Activated CD4-positive, alpha-beta T cell treated with anti-CD3 and anti-CD28 coated beads, Interleukin-2, amount 10 ng/mL, durations not matched to agents 7 days and 5 days (primary cell): Measurements from ENCODE around the gene EFR3B. TPM values are rescaled to one million over a fixed set of nuclear protein-coding genes. Genes with fewer than 3 reads are reported as not detected.

Experiments
- CTCF ChIA-PET: fragments of 350-600 bp; sonication (Branson Sonifier 250); formaldehyde crosslinking; loops from one replicate; lab custom pipeline; 2021; ENCODE audit warnings: antibody characterized with exemption; lab: Charles Lee
- POLR2A ChIA-PET: fragments of 350-600 bp; sonication (Branson Sonifier 250); formaldehyde crosslinking; loops from one replicate; lab custom pipeline; 2021; ENCODE audit warnings: antibody characterized with exemption; lab: Charles Lee
- DNase-seq: peaks from one replicate; pipeline ENCODE4 v3.0.0-alpha.2; 2020
- H3K27ac Mint-ChIP-seq: one replicate; pipeline ENCODE4 v1.8.0; 2021; ENCODE audit warnings: mild to moderate bottlenecking, moderate library complexity, mixed read lengths
- H3K27me3 Mint-ChIP-seq: one replicate; pipeline ENCODE4 v1.8.0; 2021; ENCODE audit warnings: mixed read lengths
- H3K36me3 Mint-ChIP-seq: one replicate; pipeline ENCODE4 v1.8.0; 2021; ENCODE audit warnings: low read depth, mixed read lengths
- H3K4me1 Mint-ChIP-seq: one replicate; pipeline ENCODE4 v1.8.0; 2021; ENCODE audit warnings: mixed read lengths
- H3K4me3 Mint-ChIP-seq: one replicate; pipeline ENCODE4 v1.8.0; 2021; ENCODE audit warnings: mild to moderate bottlenecking, moderate library complexity, mixed read lengths
- H3K9me3 Mint-ChIP-seq: one replicate; pipeline ENCODE4 v1.8.0; 2021; ENCODE audit warnings: mixed read lengths
- total RNA-seq, 2 experiments: library from RNA; stranded (reverse); gene quantifications; one replicate each; pipeline ENCODE4 v1.2.3, GENCODE V29; 2021

EFR3B gene
- total RNA-seq, 2 experiments from 2014 or later = 0.06 TPM; not detected in 1

DNA sequence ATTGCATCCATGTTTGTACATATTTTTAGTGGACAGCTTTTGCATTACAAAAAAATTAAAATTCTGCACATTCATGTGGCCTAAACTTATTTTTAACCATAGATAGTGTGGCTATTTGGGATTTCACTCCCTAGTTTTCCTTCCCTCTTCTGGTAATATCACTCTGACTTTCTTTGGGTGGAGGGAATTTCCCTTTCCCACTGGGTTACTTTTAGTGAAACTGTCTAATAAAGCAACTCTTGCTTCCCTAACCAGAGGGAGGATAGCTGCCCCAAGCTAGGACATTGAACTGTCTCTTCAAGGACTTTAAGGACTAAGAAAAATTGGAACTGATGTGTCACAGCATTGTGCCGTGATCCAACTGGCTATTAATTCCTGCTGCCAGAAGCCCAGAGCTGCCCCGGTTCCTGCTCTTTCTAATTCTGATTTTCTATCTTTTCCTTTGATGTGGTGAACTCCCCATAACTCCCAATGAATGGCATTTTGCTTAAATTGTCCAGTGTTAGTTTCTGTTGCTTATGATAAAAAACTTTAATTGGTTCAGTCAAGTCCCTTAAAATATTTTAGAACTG, 20.0 kb upstream of the EFR3B start:
- Mint-ChIP-seq H3K27ac (no peak overlapping the region), H3K9me3 (no peaks in the 10 kb centered on the region), H3K36me3 (no peaks in the 10 kb centered on the region), H3K4me1 (no peaks in the 10 kb centered on the region), H3K4me3 (no peak overlapping the region), H3K27me3 (peaks cover 8% of the 10 kb centered on the region)
- CTCF ChIA-PET = no interaction called here
- no peak for DNase-seq
- POLR2A ChIA-PET = no interaction called here

- Mint-ChIP-seq H3K36me3 (no peaks in the 10 kb centered on the region), H3K4me3 (no peak overlapping the region), H3K27me3 (peaks cover 8% of the 10 kb centered on the region), H3K27ac (no peak overlapping the region), H3K4me1 (no peaks in the 10 kb centered on the region), H3K9me3 (no peaks in the 10 kb centered on the region)
- DNase-seq = no peak
- POLR2A ChIA-PET = no interaction called here
- CTCF ChIA-PET = interaction anchor here (0.6 to 0.7 kb wide), 2 partner anchors 12 to 389 kb away, joined by 3 read pairs; no protein-coding TSS in a partner anchor
Observed at GRCh38 chr2:25023333-25023732, 18.5 kb upstream of the EFR3B start.

- Mint-ChIP-seq H3K27ac (no peak overlapping the region), H3K36me3 (no peaks in the 10 kb centered on the region), H3K4me1 (no peaks in the 10 kb centered on the region), H3K9me3 (no peaks in the 10 kb centered on the region), H3K4me3 (no peak overlapping the region), H3K27me3 (peaks cover 8% of the 10 kb centered on the region)
- DNase-seq = no peak
- CTCF ChIA-PET = no interaction called here
- POLR2A ChIA-PET = no interaction called here
Observed at GRCh38 chr2:25025229-25026007, 16.5 kb upstream of the EFR3B start.

GRCh38 chr2:25026008-25026530, 15.8 kb upstream of the EFR3B start:
- Mint-ChIP-seq H3K27me3 (peaks cover 8% of the 10 kb centered on the region), H3K36me3 (no peaks in the 10 kb centered on the region), H3K4me1 (peaks cover 2% of the 10 kb centered on the region), H3K27ac (no peak overlapping the region), H3K9me3 (no peaks in the 10 kb centered on the region), H3K4me3 (no peak overlapping the region)
- POLR2A ChIA-PET = no interaction called here
- CTCF ChIA-PET = no interaction called here
- no peak for DNase-seq

DNA sequence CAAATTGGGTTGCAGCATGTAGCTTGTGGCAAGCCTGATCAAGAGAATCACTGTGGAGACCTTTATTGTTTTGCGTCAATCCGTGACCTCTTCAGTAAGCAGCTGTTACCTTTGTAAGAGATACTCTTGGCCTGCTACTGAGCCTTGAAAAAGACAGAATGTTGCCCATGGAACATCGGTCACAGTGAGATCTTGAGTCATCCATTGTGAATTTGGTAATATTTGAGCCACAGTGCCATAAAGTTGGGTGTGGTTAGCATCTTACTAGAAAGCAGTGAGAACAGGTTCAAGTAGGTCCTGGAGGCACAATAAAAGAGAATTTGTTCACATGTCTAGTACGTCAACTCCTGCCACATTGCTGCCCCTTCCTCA, 12.7 kb upstream of the EFR3B start:
- no peak overlapping the region for H3K4me3 Mint-ChIP-seq
- H3K4me1 Mint-ChIP-seq = peaks cover 2% of the 10 kb centered on the region
- no peak for DNase-seq
- no peak overlapping the region for H3K27ac Mint-ChIP-seq
- POLR2A ChIA-PET = no interaction called here
- peaks cover 2% of the 10 kb centered on the region for H3K27me3 Mint-ChIP-seq
- no peaks in the 10 kb centered on the region for H3K9me3 Mint-ChIP-seq
- CTCF ChIA-PET = interaction anchor here (0.6 kb wide), 1 partner anchor 19 kb away, joined by 3 read pairs; no protein-coding TSS in a partner anchor
- no peaks in the 10 kb centered on the region for H3K36me3 Mint-ChIP-seq

GRCh38 chr2:25030702-25031101, 11.2 kb upstream of the EFR3B start:
- H3K9me3 Mint-ChIP-seq = no peaks in the 10 kb centered on the region
- DNase-seq = no peak
- ChIA-PET CTCF (interaction anchor here (0.8 kb wide), 1 partner anchor 21 kb away, joined by 4 read pairs; no protein-coding TSS in a partner anchor), POLR2A (no interaction called here)
- H3K4me3 Mint-ChIP-seq = no peak overlapping the region
- peaks cover 2% of the 10 kb centered on the region for H3K4me1 Mint-ChIP-seq
- H3K36me3 Mint-ChIP-seq = no peaks in the 10 kb centered on the region
- H3K27ac Mint-ChIP-seq = no peak overlapping the region
- no peaks in the 10 kb centered on the region for H3K27me3 Mint-ChIP-seq

DNA sequence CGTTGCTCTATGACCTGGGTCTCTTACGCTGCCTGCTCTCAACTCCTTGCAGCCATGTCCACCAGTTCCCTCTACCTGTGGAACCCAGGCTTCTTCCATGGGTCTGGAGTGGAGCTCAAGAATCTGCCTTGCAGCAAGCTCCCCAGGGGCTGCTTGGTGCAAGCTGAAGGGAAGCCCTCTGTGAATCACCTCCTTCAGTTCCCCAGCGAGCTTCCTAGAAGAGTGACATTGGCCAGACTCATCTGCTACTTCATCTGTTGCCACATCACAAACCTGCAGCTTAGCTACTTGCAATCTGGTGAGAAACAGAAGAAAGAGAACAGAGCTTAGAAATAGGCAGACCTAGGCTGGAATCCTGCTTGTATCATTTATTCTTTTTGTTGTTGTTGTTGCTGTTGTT, 9.8 kb upstream of the EFR3B start:
- H3K27me3 Mint-ChIP-seq = no peaks in the 10 kb centered on the region
- POLR2A ChIA-PET = no interaction called here

GRCh38 chr2:25032901-25033300, 9.0 kb upstream of the EFR3B start:
- POLR2A ChIA-PET = no interaction called here
- H3K36me3 Mint-ChIP-seq = no peaks in the 10 kb centered on the region
- H3K4me3 Mint-ChIP-seq = no peak overlapping the region
- CTCF ChIA-PET = no interaction called here
- H3K27me3 Mint-ChIP-seq = no peaks in the 10 kb centered on the region
- DNase-seq = no peak
- peaks cover 4% of the 10 kb centered on the region for H3K4me1 Mint-ChIP-seq
- H3K9me3 Mint-ChIP-seq = no peaks in the 10 kb centered on the region
- no peak overlapping the region for H3K27ac Mint-ChIP-seq

More for the DNA sequence above, 9.8 kb upstream of the EFR3B start:
- H3K4me3 Mint-ChIP-seq = no peak overlapping the region
- no peak for DNase-seq
- no peaks in the 10 kb centered on the region for H3K36me3 Mint-ChIP-seq
- no peaks in the 10 kb centered on the region for H3K9me3 Mint-ChIP-seq
- CTCF ChIA-PET = interaction anchor here (0.6 kb wide), 1 partner anchor 177 kb away, joined by 3 read pairs; no protein-coding TSS in a partner anchor
- H3K4me1 Mint-ChIP-seq = peaks cover 2% of the 10 kb centered on the region
- no peak overlapping the region for H3K27ac Mint-ChIP-seq

GRCh38 chr2:25034081-25034480, 7.8 kb upstream of the EFR3B start:
- no peak overlapping the region for H3K27ac Mint-ChIP-seq
- no peaks in the 10 kb centered on the region for H3K27me3 Mint-ChIP-seq
- no peak for DNase-seq
- H3K4me3 Mint-ChIP-seq = no peak overlapping the region
- no peaks in the 10 kb centered on the region for H3K36me3 Mint-ChIP-seq
- peaks cover 4% of the 10 kb centered on the region for H3K4me1 Mint-ChIP-seq
- ChIA-PET POLR2A (no interaction called here), CTCF (no interaction called here)
- H3K9me3 Mint-ChIP-seq = no peaks in the 10 kb centered on the region

DNA sequence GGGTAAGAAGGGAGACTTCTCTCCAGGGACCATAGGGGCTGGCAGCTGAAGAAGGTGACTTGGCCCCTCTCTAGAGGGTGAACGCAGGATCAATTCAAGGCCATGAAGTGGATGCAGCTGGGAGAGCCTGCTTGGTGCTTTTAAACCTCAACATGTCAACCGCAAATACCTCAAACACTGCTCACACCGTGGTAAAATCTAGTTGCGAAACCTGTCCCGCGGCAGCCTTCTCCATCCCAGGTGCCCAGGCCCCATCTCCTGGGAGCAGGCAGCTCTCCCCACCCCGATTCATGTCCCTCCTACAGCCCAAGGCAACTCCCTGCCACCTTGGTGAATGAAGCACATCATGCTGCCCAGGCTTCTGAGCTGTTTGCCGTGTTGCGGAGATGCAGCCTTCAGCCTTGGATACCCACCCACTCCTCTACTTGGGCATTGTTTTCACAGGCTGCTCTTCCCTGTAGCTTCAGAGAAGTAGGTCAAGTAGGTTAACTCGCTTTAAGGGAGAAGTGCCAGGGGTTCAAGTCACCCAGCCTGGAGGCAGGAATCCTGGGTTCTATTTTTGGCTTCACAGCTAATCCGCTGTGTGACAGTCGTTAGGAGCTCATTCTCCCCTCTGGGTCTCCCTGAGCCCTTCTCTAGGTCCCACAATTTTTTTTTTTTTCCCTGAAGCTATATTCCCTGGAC, 6.2 kb upstream of the EFR3B start:
- no peaks in the 10 kb centered on the region for H3K36me3 Mint-ChIP-seq
- no peak overlapping the region for H3K27ac Mint-ChIP-seq
- CTCF ChIA-PET = interaction anchor here (0.5 to 1.3 kb wide), 2 partner anchors 13 to 21 kb away, joined by 3 read pairs; no protein-coding TSS in a partner anchor
- POLR2A ChIA-PET = interaction anchor here (0.5 kb wide), 1 partner anchor 49 kb away, joined by 3 read pairs; no protein-coding TSS in a partner anchor
- H3K4me1 Mint-ChIP-seq = peaks cover 9% of the 10 kb centered on the region
- H3K4me3 Mint-ChIP-seq = no peak overlapping the region
- H3K9me3 Mint-ChIP-seq = no peaks in the 10 kb centered on the region
- no peak for DNase-seq
- peaks cover 6% of the 10 kb centered on the region for H3K27me3 Mint-ChIP-seq

- Mint-ChIP-seq H3K4me3 (no peak overlapping the region), H3K4me1 (peaks cover 9% of the 10 kb centered on the region), H3K27ac (no peak overlapping the region), H3K27me3 (peaks cover 9% of the 10 kb centered on the region), H3K36me3 (no peaks in the 10 kb centered on the region), H3K9me3 (no peaks in the 10 kb centered on the region)
- no peak for DNase-seq
- ChIA-PET CTCF (interaction anchor here (0.6 kb wide), 1 partner anchor 92 kb away, joined by 5 read pairs; no protein-coding TSS in a partner anchor), POLR2A (no interaction called here)
Observed at GRCh38 chr2:25036221-25036559, 5.7 kb upstream of the EFR3B start.

DNA sequence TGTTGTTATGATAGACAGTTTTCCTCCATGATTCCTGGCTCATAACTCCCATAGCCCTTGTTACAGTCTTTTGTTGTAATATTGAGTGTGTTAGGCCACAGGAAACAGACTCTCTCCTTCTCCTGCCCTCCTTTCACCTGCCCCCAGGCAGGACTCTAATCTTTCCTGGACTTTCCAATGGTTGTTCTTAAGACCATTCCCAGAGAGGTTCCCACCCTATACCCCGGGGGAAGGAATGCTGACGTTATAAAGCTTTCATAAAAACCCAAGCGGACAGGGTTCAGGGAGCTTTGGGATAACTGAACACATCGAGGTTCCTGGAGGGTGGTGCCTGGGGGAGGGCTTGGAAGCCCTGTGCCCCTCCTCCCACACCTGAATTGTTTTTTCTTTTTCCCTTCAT, 2.8 kb upstream of the EFR3B start:
- no peaks in the 10 kb centered on the region for H3K9me3 Mint-ChIP-seq
- H3K4me1 Mint-ChIP-seq = peaks cover 26% of the 10 kb centered on the region
- no peaks in the 10 kb centered on the region for H3K36me3 Mint-ChIP-seq
- H3K27me3 Mint-ChIP-seq = peaks cover 27% of the 10 kb centered on the region
- no peak for DNase-seq
- POLR2A ChIA-PET = no interaction called here
- no peak overlapping the region for H3K4me3 Mint-ChIP-seq
- CTCF ChIA-PET = interaction anchor here (0.7 kb wide), 1 partner anchor 59 kb away, joined by 9 read pairs; no protein-coding TSS in a partner anchor
- H3K27ac Mint-ChIP-seq = no peak overlapping the region
